Ishikawa (cell line): ENCODE measurements around the gene URI1.

Experiments
- CEBPB ChIP-seq: IDR thresholded peaks from 2 replicates; pipeline ENCODE4 v1.6.1; 2012
- CREB1 ChIP-seq: IDR thresholded peaks from 2 replicates; pipeline ENCODE4 v1.6.1; 2012; ENCODE audit warnings: low read depth
- EGR1 ChIP-seq: IDR thresholded peaks from 2 replicates; pipeline ENCODE4 v1.6.1; 2012
- EP300 ChIP-seq: IDR thresholded peaks from 2 replicates; pipeline ENCODE4 v1.6.1; 2012; ENCODE audit warnings: borderline replicate concordance
- FOXM1 ChIP-seq: IDR thresholded peaks from 2 replicates; pipeline ENCODE4 v1.6.1; 2012; ENCODE audit warnings: low read depth, borderline replicate concordance
- NFIC ChIP-seq: IDR thresholded peaks from 2 replicates; pipeline ENCODE4 v1.6.1; 2012
- RAD21 ChIP-seq: IDR thresholded peaks from 2 replicates; pipeline ENCODE4 v1.6.1; 2012; ENCODE audit warnings: low read depth
- TAF1 ChIP-seq: IDR thresholded peaks from 2 replicates; pipeline ENCODE4 v1.6.1; 2012; ENCODE audit warnings: low read depth, mild to moderate bottlenecking
- TCF12 ChIP-seq: IDR thresholded peaks from 2 replicates; pipeline ENCODE4 v1.6.1; 2012; ENCODE audit warnings: low read depth
- TEAD4 ChIP-seq: IDR thresholded peaks from 2 replicates; pipeline ENCODE4 v1.6.1; 2012
- YY1 ChIP-seq: IDR thresholded peaks from 2 replicates; pipeline ENCODE4 v1.6.1; 2012; ENCODE audit warnings: low read depth
- ZBTB7A ChIP-seq: IDR thresholded peaks from 2 replicates; pipeline ENCODE4 v1.6.1; 2012; ENCODE audit warnings: low read depth
- TF ChIP-seq, protein P1 (sequence below): IDR thresholded peaks from 2 replicates; pipeline ENCODE4 v1.6.1; 2012; ENCODE audit warnings: low read depth, mild to moderate bottlenecking
- TF ChIP-seq, protein P2 (sequence below): IDR thresholded peaks from 2 replicates; pipeline ENCODE4 v1.6.1; 2012
- TF ChIP-seq, protein P3 (sequence below): IDR thresholded peaks from 2 replicates; pipeline ENCODE4 v1.6.1; 2012

The URI1 gene

DNA sequence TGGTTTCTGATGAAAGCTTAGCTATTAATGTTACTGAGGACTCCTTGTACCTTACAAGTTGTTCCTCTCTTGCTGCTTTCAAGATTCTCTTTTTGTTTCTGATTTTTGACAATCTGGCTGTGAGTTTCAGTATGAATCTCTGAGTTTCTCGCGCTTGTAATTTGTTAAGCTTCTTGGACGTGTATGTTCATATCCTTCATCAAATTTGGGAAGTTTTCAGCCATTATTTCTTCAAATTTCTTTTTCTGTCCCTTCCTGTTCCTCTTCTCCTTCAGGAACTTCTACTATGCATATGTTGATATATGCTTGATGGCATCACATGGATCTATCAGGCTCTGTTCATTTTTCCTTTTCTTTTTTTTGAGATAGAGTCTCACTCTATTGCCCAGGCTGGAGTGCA lies 5.6 kb upstream of the URI1 start:
- TF ChIP-seq CEBPB (no peak), RAD21 (no peak), YY1 (no peak), TCF12 (no peak)
- TF ChIP-seq, protein P1, sequence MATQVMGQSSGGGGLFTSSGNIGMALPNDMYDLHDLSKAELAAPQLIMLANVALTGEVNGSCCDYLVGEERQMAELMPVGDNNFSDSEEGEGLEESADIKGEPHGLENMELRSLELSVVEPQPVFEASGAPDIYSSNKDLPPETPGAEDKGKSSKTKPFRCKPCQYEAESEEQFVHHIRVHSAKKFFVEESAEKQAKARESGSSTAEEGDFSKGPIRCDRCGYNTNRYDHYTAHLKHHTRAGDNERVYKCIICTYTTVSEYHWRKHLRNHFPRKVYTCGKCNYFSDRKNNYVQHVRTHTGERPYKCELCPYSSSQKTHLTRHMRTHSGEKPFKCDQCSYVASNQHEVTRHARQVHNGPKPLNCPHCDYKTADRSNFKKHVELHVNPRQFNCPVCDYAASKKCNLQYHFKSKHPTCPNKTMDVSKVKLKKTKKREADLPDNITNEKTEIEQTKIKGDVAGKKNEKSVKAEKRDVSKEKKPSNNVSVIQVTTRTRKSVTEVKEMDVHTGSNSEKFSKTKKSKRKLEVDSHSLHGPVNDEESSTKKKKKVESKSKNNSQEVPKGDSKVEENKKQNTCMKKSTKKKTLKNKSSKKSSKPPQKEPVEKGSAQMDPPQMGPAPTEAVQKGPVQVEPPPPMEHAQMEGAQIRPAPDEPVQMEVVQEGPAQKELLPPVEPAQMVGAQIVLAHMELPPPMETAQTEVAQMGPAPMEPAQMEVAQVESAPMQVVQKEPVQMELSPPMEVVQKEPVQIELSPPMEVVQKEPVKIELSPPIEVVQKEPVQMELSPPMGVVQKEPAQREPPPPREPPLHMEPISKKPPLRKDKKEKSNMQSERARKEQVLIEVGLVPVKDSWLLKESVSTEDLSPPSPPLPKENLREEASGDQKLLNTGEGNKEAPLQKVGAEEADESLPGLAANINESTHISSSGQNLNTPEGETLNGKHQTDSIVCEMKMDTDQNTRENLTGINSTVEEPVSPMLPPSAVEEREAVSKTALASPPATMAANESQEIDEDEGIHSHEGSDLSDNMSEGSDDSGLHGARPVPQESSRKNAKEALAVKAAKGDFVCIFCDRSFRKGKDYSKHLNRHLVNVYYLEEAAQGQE = no peak

DNA sequence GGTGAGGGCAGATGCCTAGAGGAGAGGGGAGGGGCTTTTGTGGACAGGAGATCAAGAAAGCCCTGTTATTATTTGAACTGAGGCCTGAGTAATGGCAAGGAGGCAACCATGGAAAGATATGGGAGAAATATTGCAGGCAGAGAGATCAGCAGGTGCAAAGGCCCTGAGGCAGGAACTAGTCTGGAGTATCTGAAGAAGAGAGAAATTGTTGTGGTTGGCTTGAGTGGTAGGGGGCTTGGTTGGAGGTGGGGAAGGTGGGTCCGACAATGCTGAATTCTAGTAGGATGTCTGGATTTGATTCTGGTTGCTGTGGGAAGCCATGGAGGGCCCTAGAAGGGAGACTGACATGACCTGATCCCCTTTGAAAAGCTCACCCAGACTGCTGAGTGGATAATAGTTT lies 2.4 kb upstream of the URI1 start:
- TF ChIP-seq TAF1 = no peak
- TF ChIP-seq RAD21 = no peak
- TF ChIP-seq, protein P1 = no peak
- no peak for TF ChIP-seq FOXM1
- TF ChIP-seq CEBPB = no peak
- TF ChIP-seq NFIC = no peak
- TF ChIP-seq YY1 = no peak
- TF ChIP-seq, protein P2, sequence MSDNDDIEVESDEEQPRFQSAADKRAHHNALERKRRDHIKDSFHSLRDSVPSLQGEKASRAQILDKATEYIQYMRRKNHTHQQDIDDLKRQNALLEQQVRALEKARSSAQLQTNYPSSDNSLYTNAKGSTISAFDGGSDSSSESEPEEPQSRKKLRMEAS = no peak
- TF ChIP-seq TCF12 = no peak
- TF ChIP-seq EP300 = no peak

DNA sequence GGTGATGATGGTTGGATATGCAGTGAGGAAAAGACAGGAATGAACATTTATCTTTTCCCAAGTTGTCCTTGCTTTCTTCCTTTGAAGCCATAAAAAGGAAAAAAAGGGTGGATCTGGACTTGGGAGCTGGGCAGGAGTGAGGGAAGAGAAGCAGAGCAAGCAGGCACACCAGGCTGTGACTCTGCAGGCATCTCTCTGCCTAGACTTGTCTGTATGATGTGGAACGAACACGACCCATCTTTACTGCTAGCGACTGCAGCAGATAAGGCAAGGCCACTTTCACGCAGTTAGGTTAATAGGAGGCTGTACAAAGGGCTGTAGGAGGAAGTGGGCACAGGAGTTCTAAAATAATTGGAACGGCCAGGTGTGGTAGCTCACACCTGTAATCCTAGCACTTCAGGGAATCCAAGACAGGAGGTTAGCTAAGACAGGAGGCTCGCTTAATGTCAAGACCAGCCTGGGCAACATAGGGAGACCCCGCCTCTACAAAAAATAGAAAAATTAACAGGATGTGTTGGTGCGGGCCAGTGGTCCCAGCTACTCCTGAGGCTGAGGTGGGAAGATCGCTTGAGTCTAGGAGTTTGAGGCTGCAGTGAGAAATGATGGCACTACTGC lies 961 bp upstream of the URI1 start:
- TF ChIP-seq CEBPB (no peak), ZBTB7A (no peak), EP300 (no peak)
- TF ChIP-seq, protein P2 = no peak

DNA sequence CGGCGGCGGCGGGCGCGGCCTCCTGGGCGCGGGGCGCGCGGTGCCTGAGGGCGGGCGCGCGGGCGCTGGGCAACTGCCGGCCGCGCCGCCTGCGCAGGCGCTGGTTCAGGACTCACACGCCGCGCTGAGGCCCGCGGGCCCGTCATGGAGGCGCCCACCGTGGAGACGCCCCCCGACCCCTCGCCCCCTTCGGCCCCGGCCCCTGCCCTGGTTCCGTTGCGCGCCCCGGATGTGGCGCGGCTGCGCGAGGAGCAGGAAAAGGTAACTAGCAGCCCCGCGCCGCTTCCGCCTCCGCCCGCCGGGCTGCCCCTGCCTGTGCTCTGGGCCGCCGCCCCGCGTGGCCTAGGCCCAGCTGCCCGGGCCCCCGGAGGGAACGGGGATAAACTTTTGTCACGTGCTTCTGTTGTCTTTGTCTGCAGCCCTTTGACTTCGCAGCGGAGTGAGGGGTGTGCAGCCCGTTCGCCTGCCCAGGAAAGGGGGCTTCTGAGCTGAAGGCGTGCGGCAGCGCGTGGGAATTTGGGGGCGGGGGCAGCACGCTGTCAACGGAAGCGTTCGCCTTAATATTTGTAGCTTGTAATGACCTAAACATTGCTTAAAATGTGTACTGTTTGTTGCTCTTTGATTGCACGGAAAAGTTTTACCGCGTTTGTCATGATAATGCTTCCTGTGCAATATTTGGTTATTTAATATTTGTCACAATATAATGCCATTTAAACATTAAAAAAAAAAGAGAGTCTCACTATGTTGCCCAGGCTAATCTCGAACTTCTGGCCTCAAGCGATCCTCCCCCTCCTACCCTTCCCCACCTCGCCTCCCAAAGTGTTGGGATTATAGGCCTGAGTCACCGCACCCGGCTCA lies 594 bp downstream of the URI1 start:
- TF ChIP-seq TCF12 = no peak
- TF ChIP-seq, protein P1 = no peak
- no peak for TF ChIP-seq CEBPB
- TF ChIP-seq, protein P2 = peak; percentile 86
- TF ChIP-seq, protein P3, sequence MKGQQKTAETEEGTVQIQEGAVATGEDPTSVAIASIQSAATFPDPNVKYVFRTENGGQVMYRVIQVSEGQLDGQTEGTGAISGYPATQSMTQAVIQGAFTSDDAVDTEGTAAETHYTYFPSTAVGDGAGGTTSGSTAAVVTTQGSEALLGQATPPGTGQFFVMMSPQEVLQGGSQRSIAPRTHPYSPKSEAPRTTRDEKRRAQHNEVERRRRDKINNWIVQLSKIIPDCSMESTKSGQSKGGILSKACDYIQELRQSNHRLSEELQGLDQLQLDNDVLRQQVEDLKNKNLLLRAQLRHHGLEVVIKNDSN = peak; percentile 58
- TF ChIP-seq CREB1 = no peak
- TF ChIP-seq ZBTB7A = peak; percentile 75
- no peak for TF ChIP-seq RAD21
- TF ChIP-seq TEAD4 = no peak
- TF ChIP-seq EGR1 = no peak
- no peak for TF ChIP-seq EP300
- no peak for TF ChIP-seq FOXM1
- TF ChIP-seq TAF1 = no peak
- no peak for TF ChIP-seq NFIC
- 0 out of 2 replicates have a peak, but pooled peaks have one; percentile 8 for TF ChIP-seq YY1

DNA sequence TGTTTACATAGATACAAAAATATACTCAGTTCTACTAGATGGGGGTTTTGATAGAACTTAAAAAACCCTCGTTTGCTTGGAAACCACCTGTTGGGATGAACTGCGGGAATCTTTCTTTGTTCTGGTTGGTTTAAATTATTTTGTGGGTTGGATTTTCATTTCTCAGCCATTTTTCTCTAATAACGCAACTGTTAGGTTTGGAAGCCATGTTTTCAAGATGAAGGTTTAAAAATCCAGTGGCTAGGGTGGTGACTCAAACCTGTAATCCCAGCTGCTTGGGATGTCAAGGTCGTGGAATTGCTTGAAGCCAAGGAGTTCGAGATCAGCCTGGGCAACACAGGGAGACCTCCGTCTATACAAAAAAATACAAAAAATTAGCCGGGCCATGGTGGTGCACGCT lies 1.6 kb downstream of the URI1 start:
- TF ChIP-seq, protein P2 = no peak
- TF ChIP-seq TEAD4 (no peak), ZBTB7A (no peak), NFIC (no peak), EGR1 (no peak), CEBPB (no peak), FOXM1 (no peak), CREB1 (no peak), EP300 (no peak), TCF12 (no peak), TAF1 (no peak), RAD21 (no peak), YY1 (no peak)
- TF ChIP-seq, protein P3 = no peak
- TF ChIP-seq, protein P1 = no peak
